ENCODE results near the gene ELMO1. TPM values are rescaled to one million over a fixed set of nuclear protein-coding genes. Genes with fewer than 3 reads are reported as not detected.

ELMO1 gene
- total RNA-seq, 2 donors from 2014 or later = 66.0 to 72.2 TPM

GRCh38 chr7:37112876-37113275 is 335.8 kb downstream of the ELMO1 start:
- ATAC-seq (ENCODE audit: insufficient number of reproducible peaks, low FRiP score, low read depth) (no peak), DNase-seq (ENCODE audit: low spot score) (no peak)
- Histone ChIP-seq H3K27ac (no peak overlapping the region), H3K27me3 (replicated peaks; ENCODE audit: insufficient read depth) (no peaks in the 10 kb centered on the region), H3K4me1 (ENCODE audit: control insufficient read depth in 1 of 2, low read depth in 2 of 2) (no peaks in the 10 kb centered on the region), H3K36me3 (no peaks in the 10 kb centered on the region), H3K9me3 (no peaks in the 10 kb centered on the region), H3K4me3 (no peak overlapping the region)
- TF ChIP-seq CTCF (IDR thresholded peaks at IDR 0.05) = no peak

- H3K27me3 ChIP-seq (replicated peaks; ENCODE audit: insufficient read depth) = no peaks in the 10 kb centered on the region
These were observed 336.4 kb downstream of the ELMO1 start for GRCh38 chr7:37112218-37112617.

GRCh38 chr7:37111459-37111858 is 337.2 kb downstream of the ELMO1 start:
- Histone ChIP-seq H3K4me1 (ENCODE audit: control insufficient read depth in 1 of 2, low read depth in 2 of 2) (no peaks in the 10 kb centered on the region), H3K9me3 (no peaks in the 10 kb centered on the region), H3K4me3 (no peak overlapping the region), H3K27me3 (replicated peaks; ENCODE audit: insufficient read depth) (no peaks in the 10 kb centered on the region), H3K27ac (no peak overlapping the region), H3K36me3 (no peaks in the 10 kb centered on the region)
- ATAC-seq (ENCODE audit: insufficient number of reproducible peaks, low FRiP score, low read depth) (no peak), DNase-seq (ENCODE audit: low spot score) (no peak)
- no peak for TF ChIP-seq CTCF (IDR thresholded peaks at IDR 0.05)

More at GRCh38 chr7:37112218-37112617, 336.4 kb downstream of the ELMO1 start:
- Histone ChIP-seq H3K27ac (no peak overlapping the region), H3K4me1 (ENCODE audit: control insufficient read depth in 1 of 2, low read depth in 2 of 2) (no peaks in the 10 kb centered on the region), H3K9me3 (no peaks in the 10 kb centered on the region), H3K4me3 (no peak overlapping the region), H3K36me3 (no peaks in the 10 kb centered on the region)
- ATAC-seq (ENCODE audit: insufficient number of reproducible peaks, low FRiP score, low read depth) (no peak), DNase-seq (ENCODE audit: low spot score) (no peak)
- no peak for TF ChIP-seq CTCF (IDR thresholded peaks at IDR 0.05)

GRCh38 chr7:37110660-37111424 is 337.8 kb downstream of the ELMO1 start:
- no peaks in the 10 kb centered on the region for H3K27me3 ChIP-seq (replicated peaks; ENCODE audit: insufficient read depth)
- no peaks in the 10 kb centered on the region for H3K36me3 ChIP-seq
- TF ChIP-seq CTCF (IDR thresholded peaks at IDR 0.05) = no peak
- no peak overlapping the region for H3K4me3 ChIP-seq
- no peak overlapping the region for H3K27ac ChIP-seq
- H3K9me3 ChIP-seq = no peaks in the 10 kb centered on the region
- ATAC-seq (ENCODE audit: insufficient number of reproducible peaks, low FRiP score, low read depth) (no peak), DNase-seq (ENCODE audit: low spot score) (no peak)
- no peaks in the 10 kb centered on the region for H3K4me1 ChIP-seq (ENCODE audit: control insufficient read depth in 1 of 2, low read depth in 2 of 2)

GRCh38 chr7:37109843-37110242 is 338.8 kb downstream of the ELMO1 start:
- no peak overlapping the region for H3K27ac ChIP-seq
- DNase-seq (ENCODE audit: low spot score) (no peak), ATAC-seq (ENCODE audit: insufficient number of reproducible peaks, low FRiP score, low read depth) (no peak)

More at GRCh38 chr7:37109843-37110242, 338.8 kb downstream of the ELMO1 start:
- Histone ChIP-seq H3K36me3 (no peaks in the 10 kb centered on the region), H3K9me3 (no peaks in the 10 kb centered on the region), H3K27me3 (replicated peaks; ENCODE audit: insufficient read depth) (no peaks in the 10 kb centered on the region), H3K4me3 (no peak overlapping the region), H3K4me1 (ENCODE audit: control insufficient read depth in 1 of 2, low read depth in 2 of 2) (peaks cover 0 to 5% of the 10 kb centered on the region in 2 donors)
- no peak for TF ChIP-seq CTCF (IDR thresholded peaks at IDR 0.05)

Data from thoracic aorta (tissue), 2 donors.